Thymus (tissue), 11 donors: Measurements from ENCODE around the gene UBP1. TPM values are rescaled to one million over a fixed set of nuclear protein-coding genes. Genes with fewer than 3 reads are reported as not detected.

Experiments
- DNase-seq, 9 donors: peaks; one replicate each; pipeline ENCODE4 v3.0.0-alpha.2; 2013; ENCODE audit warnings: low spot score in 9 of 9, low read depth in 6 of 9, missing footprints in 1 of 9
- H3K27ac ChIP-seq, 2 donors: one replicate each; pipeline ENCODE4 v1.5.1; 2013; ENCODE audit warnings: control low read depth in 1 of 2, low read depth in 1 of 2, low read length in 1 of 2, mild to moderate bottlenecking in 1 of 2, moderate library complexity in 1 of 2
- H3K27me3 ChIP-seq, 2 donors: one replicate each; pipeline ENCODE4 v1.5.1; 2013; ENCODE audit warnings: low read length in 1 of 2; ENCODE audit not compliant: control insufficient read depth in 2 of 2, insufficient read depth in 1 of 2
- H3K36me3 ChIP-seq, 2 donors: one replicate each; pipeline ENCODE4 v1.5.1; 2013; ENCODE audit warnings: low read length in 1 of 2, mild to moderate bottlenecking in 1 of 2, moderate library complexity in 1 of 2; ENCODE audit not compliant: control insufficient read depth in 2 of 2, insufficient read depth in 2 of 2
- H3K4me1 ChIP-seq, 2 donors: one replicate each; pipeline ENCODE4 v1.5.1; 2013; ENCODE audit warnings: low read length in 2 of 2; ENCODE audit not compliant: control insufficient read depth in 2 of 2, insufficient read depth in 2 of 2
- H3K4me3 ChIP-seq, 2 donors: one replicate each; pipeline ENCODE4 v1.5.1; 2013; ENCODE audit warnings: low read length in 2 of 2, control low read depth in 1 of 2, mild to moderate bottlenecking in 1 of 2
- H3K9me3 ChIP-seq, 2 donors: one replicate each; pipeline ENCODE4 v1.5.1; 2013; ENCODE audit warnings: low read length in 1 of 2, mild to moderate bottlenecking in 1 of 2; ENCODE audit not compliant: control insufficient read depth in 2 of 2, insufficient read depth in 1 of 2
- WGBS: extraction: QIAGEN DNeasy Blood & Tissue Kit; methylation state at CpG from one replicate; pipeline ENCODE4 v1.1.7; 2013; 5-methylcytosine and 5-hydroxymethylcytosine counted together
- polyA plus RNA-seq: library from polyadenylated mRNA; stranded (reverse); fragments of 200-250 nt; gene quantifications from one replicate; pipeline ENCODE4 v1.2.3, GENCODE V29; 2013
- total RNA-seq: library from RNA; stranded (reverse); fragments of 120-200 nt; gene quantifications from one replicate; pipeline ENCODE4 v1.2.4, GENCODE V29; 2013
- donor health status: healthy.

Gene UBP1
- total and polyA plus RNA-seq, 2 donors: 38.2 to 72.3 TPM

DNA sequence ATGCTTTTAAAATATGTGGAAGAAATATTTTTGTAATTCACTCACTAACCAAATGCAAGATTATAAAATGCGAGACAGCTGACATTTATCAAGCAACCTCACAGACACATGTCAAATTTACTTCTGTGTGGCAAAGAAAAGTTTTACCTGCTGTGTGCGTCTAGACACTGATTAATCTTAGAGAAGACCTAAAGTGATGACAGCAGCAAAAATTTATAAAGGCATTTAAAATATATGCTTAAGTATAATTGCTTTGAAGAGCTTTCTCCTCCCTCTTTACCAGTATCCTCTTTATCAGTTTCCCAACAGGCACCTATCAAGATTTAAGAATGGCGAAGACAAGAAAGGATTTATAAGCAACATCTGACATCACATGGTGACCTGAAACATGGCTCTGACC lies 37.3 kb downstream of the UBP1 start:
- Histone ChIP-seq H3K4me1 (no peaks in the 10 kb centered on the region), H3K27ac (no peak overlapping the region), H3K9me3 (no peaks in the 10 kb centered on the region), H3K4me3 (no peak overlapping the region), H3K36me3 (peaks cover 37 to 85% of the 10 kb centered on the region in 2 donors), H3K27me3 (no peaks in the 10 kb centered on the region)
- no peak for DNase-seq
- 97% methylated on average over 3 of the region's 3 CpGs for WGBS

DNA sequence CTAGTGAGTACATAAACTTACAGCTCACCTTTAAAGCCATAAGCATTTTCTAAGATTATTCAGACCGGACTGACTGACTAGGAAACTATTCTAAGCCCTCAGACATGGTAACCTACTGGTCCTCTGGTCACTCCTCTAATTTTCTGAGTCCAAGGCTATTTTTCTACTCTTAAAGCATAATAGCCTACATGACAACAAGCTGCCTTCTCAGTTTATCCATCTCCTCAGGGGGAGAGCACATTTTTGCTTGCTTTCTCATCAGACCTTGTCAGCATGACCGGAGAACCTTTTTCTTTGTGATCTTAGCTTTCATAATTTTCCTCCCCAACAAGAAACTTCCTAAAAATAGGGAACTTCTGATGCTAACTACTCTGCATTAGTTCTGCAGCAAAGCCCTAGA lies 38.4 kb downstream of the UBP1 start:
- Histone ChIP-seq H3K4me3 (no peak overlapping the region), H3K27ac (no peak overlapping the region), H3K4me1 (no peaks in the 10 kb centered on the region), H3K36me3 (peaks cover 35 to 85% of the 10 kb centered on the region in 2 donors), H3K9me3 (no peaks in the 10 kb centered on the region), H3K27me3 (no peaks in the 10 kb centered on the region)
- DNase-seq: no peak
- 97% methylated on average over 2 of the region's 2 CpGs for WGBS

- Histone ChIP-seq H3K27me3 (no peaks in the 10 kb centered on the region), H3K36me3 (peaks cover 41 to 86% of the 10 kb centered on the region in 2 donors), H3K4me3 (no peak overlapping the region), H3K27ac (no peak overlapping the region), H3K4me1 (no peaks in the 10 kb centered on the region), H3K9me3 (no peaks in the 10 kb centered on the region)
- no peak for DNase-seq
- WGBS: 98% methylated on average over 5 of the region's 5 CpGs
Observed at GRCh38 chr3:33398410-33398809, 41.8 kb downstream of the UBP1 start.

- Histone ChIP-seq H3K4me3 (no peak overlapping the region), H3K36me3 (peaks cover 38 to 90% of the 10 kb centered on the region in 2 donors), H3K27me3 (no peaks in the 10 kb centered on the region), H3K27ac (no peak overlapping the region), H3K4me1 (no peaks in the 10 kb centered on the region), H3K9me3 (no peaks in the 10 kb centered on the region)
- DNase-seq: no peak
- 97% methylated on average over 7 of the region's 7 CpGs for WGBS
Observed at GRCh38 chr3:33395900-33396299, 44.3 kb downstream of the UBP1 start.

GRCh38 chr3:33394403-33395054 lies 45.7 kb downstream of the UBP1 start:
- Histone ChIP-seq H3K27me3 (no peaks in the 10 kb centered on the region), H3K36me3 (peaks cover 47 to 88% of the 10 kb centered on the region in 2 donors), H3K4me1 (no peaks in the 10 kb centered on the region), H3K4me3 (no peak overlapping the region), H3K27ac (no peak overlapping the region), H3K9me3 (no peaks in the 10 kb centered on the region)
- no peak for DNase-seq
- WGBS: 94% methylated on average over 1 of the region's 1 CpG

DNA sequence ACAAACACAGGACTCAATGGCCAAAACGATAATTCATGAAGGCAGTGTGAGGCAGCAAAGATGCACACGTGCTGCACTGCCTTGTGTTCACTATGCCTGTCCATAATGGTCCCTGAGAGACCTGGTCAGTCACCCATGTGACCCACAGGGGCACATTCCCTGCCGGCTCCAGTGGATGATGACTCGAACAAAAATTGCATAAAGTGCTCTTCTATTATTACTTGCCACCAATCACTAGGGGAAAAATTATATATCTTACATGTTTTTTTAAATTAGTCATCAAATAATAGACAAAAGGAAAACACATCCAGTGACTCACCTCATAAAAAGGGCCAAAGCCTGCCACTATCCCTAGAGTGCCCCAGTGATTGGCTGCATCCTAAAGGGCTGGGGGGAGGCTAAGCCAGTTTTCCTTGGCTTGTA lies 47.5 kb downstream of the UBP1 start:
- H3K4me3 ChIP-seq: no peak overlapping the region
- H3K36me3 ChIP-seq: peaks cover 43 to 83% of the 10 kb centered on the region in 2 donors
- 96% methylated on average over 4 of the region's 4 CpGs for WGBS

GRCh38 chr3:33392144-33392543 lies 48.1 kb downstream of the UBP1 start:
- H3K27me3 ChIP-seq: no peaks in the 10 kb centered on the region
- 98% methylated on average over 4 of the region's 4 CpGs for WGBS
- H3K4me3 ChIP-seq: no peak overlapping the region
- H3K9me3 ChIP-seq: no peaks in the 10 kb centered on the region
- no peaks in the 10 kb centered on the region for H3K4me1 ChIP-seq
- no peak overlapping the region for H3K27ac ChIP-seq
- H3K36me3 ChIP-seq: peaks cover 43 to 82% of the 10 kb centered on the region in 2 donors
- no peak for DNase-seq

More for the DNA sequence above, 47.5 kb downstream of the UBP1 start:
- no peaks in the 10 kb centered on the region for H3K9me3 ChIP-seq
- no peak overlapping the region for H3K27ac ChIP-seq
- no peaks in the 10 kb centered on the region for H3K27me3 ChIP-seq
- H3K4me1 ChIP-seq: no peaks in the 10 kb centered on the region
- DNase-seq: no peak

GRCh38 chr3:33391255-33391995 lies 48.8 kb downstream of the UBP1 start:
- no peak for DNase-seq
- WGBS: 95% methylated on average over 8 of the region's 8 CpGs

GRCh38 chr3:33389908-33390307 lies 50.3 kb downstream of the UBP1 start:
- Histone ChIP-seq H3K9me3 (no peaks in the 10 kb centered on the region), H3K27me3 (no peaks in the 10 kb centered on the region), H3K27ac (no peak overlapping the region), H3K36me3 (peaks cover 28 to 70% of the 10 kb centered on the region in 2 donors), H3K4me1 (peaks cover 3 to 4% of the 10 kb centered on the region in 2 donors), H3K4me3 (no peak overlapping the region)
- no peak for DNase-seq
- 97% methylated on average over 4 of the region's 4 CpGs for WGBS

More at GRCh38 chr3:33391255-33391995, 48.8 kb downstream of the UBP1 start:
- Histone ChIP-seq H3K27ac (no peak overlapping the region), H3K9me3 (no peaks in the 10 kb centered on the region), H3K27me3 (no peaks in the 10 kb centered on the region), H3K4me1 (no peaks in the 10 kb centered on the region), H3K4me3 (no peak overlapping the region), H3K36me3 (peaks cover 38 to 75% of the 10 kb centered on the region in 2 donors)
